ENCODE measurements around the gene OR2J3. TPM values are rescaled to one million over a fixed set of nuclear protein-coding genes. Genes with fewer than 3 reads are reported as not detected.

Gene OR2J3
- total and polyA plus RNA-seq, 2 donors (not counting 3 experiments of a cell fraction or from before 2014, with no cell fraction given), result not detected

DNA sequence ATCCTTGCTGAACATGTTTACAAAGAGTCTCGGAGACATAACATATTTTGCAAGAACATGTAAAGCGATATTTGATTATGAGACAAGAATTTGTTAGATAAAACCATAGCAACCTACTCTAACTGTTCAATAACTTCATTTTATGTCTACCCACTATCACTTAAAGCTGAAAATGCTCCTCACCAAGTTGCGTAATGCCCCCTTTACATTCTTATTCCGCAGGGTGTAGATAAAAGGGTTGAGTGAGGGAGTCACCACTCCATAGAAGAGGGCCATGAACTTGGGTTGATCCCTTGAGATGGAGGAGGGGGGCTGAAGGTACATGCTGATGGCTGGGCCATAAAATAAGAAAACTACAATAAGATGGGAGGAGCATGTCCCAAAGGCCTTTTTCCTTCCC is 29.9 kb downstream of the OR2J3 start:
- H3K27ac ChIP-seq (ENCODE audit: insufficient read depth, low read depth, low read length), result no peak overlapping the region
- no peaks in the 10 kb centered on the region for H4K20me1 ChIP-seq (replicated peaks; ENCODE audit: control insufficient read depth, extremely low read depth, insufficient read depth, low read length)
- no peaks in the 10 kb centered on the region for H3K27me3 ChIP-seq (ENCODE audit: control insufficient read depth in 2 of 2, insufficient read depth in 2 of 2, low read length in 2 of 2)
- H3K9ac ChIP-seq (replicated peaks; ENCODE audit: extremely low read depth, insufficient read depth, low read length), result no peak overlapping the region
- intact Hi-C loops (cut with micrococcal nuclease) (no loop called here), dilution Hi-C loops (cut with MboI; ENCODE audit: extremely low pct_ligation_motif_present, low sequenced_read_pairs) (no loop called here)
- no peaks in the 10 kb centered on the region for H3K79me2 ChIP-seq (ENCODE audit: control insufficient read depth, insufficient read depth, low read length)
- ChIA-PET POLR2A (no interaction called here), CTCF (no interaction called here)
- no peak overlapping the region for H3K4me3 ChIP-seq (replicated peaks in 1 of 3; ENCODE audit: insufficient read depth in 1 of 3, low read depth in 1 of 3, low read length in 3 of 3)
- no peaks in the 10 kb centered on the region for H3K9me3 ChIP-seq (replicated peaks; ENCODE audit: control insufficient read depth, insufficient read depth, low read length)
- no peaks in the 10 kb centered on the region for H3K4me1 ChIP-seq (ENCODE audit: control insufficient read depth, extremely low read depth, insufficient read depth, low read length)
- no peak for DNase-seq (ENCODE audit: low read depth, low spot score)
- H3K9me1 ChIP-seq (replicated peaks; ENCODE audit: control insufficient read depth, extremely low read depth, insufficient read depth, low read length), result no peaks in the 10 kb centered on the region
- H3K36me3 ChIP-seq (ENCODE audit: control insufficient read depth in 2 of 2, extremely low read depth in 1 of 2, insufficient read depth in 2 of 2, low read length in 2 of 2), result no peaks in the 10 kb centered on the region
- no peak overlapping the region for H3K4me2 ChIP-seq (ENCODE audit: insufficient read depth, low read length)
- H2AFZ ChIP-seq (ENCODE audit: low read depth, low read length), result no peak overlapping the region
- no peak for FAIRE-seq
- no peak for TF ChIP-seq JUN (IDR thresholded peaks at IDR 0.05; ENCODE audit: borderline replicate concordance, insufficient read depth, insufficient read length, low read depth)
- no TSS peak for BruUV-seq (replicated peaks)

DNA sequence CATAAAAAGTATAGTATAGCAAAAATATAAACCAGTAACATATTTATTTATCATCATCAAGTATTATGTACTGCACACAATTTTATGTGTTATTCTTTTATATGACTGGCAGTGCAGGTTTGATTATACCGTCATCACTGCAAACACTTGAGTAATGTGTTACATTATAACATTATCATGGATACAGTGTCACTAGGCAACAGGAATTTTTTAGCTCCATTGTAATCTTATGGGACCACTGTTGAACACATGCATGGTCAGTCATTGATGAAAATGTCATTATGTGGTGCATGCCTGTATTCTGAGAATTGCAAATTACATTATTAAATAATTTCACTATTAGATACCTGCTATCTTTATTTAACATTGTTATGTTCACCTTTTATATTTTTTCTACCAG is 33.7 kb downstream of the OR2J3 start:
- Histone ChIP-seq H3K36me3 (ENCODE audit: control insufficient read depth in 2 of 2, extremely low read depth in 1 of 2, insufficient read depth in 2 of 2, low read length in 2 of 2) (no peaks in the 10 kb centered on the region), H3K4me2 (ENCODE audit: insufficient read depth, low read length) (no peak overlapping the region), H3K79me2 (ENCODE audit: control insufficient read depth, insufficient read depth, low read length) (no peaks in the 10 kb centered on the region), H3K27me3 (ENCODE audit: control insufficient read depth in 2 of 2, insufficient read depth in 2 of 2, low read length in 2 of 2) (no peaks in the 10 kb centered on the region), H3K9ac (replicated peaks; ENCODE audit: extremely low read depth, insufficient read depth, low read length) (no peak overlapping the region), H3K9me3 (replicated peaks; ENCODE audit: control insufficient read depth, insufficient read depth, low read length) (no peaks in the 10 kb centered on the region), H3K4me3 (replicated peaks in 1 of 3; ENCODE audit: insufficient read depth in 1 of 3, low read depth in 1 of 3, low read length in 3 of 3) (no peak overlapping the region), H2AFZ (ENCODE audit: low read depth, low read length) (no peak overlapping the region), H3K27ac (ENCODE audit: insufficient read depth, low read depth, low read length) (no peak overlapping the region), H3K4me1 (ENCODE audit: control insufficient read depth, extremely low read depth, insufficient read depth, low read length) (no peaks in the 10 kb centered on the region), H4K20me1 (replicated peaks; ENCODE audit: control insufficient read depth, extremely low read depth, insufficient read depth, low read length) (no peaks in the 10 kb centered on the region), H3K9me1 (replicated peaks; ENCODE audit: control insufficient read depth, extremely low read depth, insufficient read depth, low read length) (no peaks in the 10 kb centered on the region)
- FAIRE-seq (no peak), DNase-seq (ENCODE audit: low read depth, low spot score) (no peak)
- CTCF ChIA-PET, result no interaction called here
- TF ChIP-seq, protein P1, sequence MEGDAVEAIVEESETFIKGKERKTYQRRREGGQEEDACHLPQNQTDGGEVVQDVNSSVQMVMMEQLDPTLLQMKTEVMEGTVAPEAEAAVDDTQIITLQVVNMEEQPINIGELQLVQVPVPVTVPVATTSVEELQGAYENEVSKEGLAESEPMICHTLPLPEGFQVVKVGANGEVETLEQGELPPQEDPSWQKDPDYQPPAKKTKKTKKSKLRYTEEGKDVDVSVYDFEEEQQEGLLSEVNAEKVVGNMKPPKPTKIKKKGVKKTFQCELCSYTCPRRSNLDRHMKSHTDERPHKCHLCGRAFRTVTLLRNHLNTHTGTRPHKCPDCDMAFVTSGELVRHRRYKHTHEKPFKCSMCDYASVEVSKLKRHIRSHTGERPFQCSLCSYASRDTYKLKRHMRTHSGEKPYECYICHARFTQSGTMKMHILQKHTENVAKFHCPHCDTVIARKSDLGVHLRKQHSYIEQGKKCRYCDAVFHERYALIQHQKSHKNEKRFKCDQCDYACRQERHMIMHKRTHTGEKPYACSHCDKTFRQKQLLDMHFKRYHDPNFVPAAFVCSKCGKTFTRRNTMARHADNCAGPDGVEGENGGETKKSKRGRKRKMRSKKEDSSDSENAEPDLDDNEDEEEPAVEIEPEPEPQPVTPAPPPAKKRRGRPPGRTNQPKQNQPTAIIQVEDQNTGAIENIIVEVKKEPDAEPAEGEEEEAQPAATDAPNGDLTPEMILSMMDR (IDR thresholded peaks at IDR 0.05; ENCODE audit: extremely low read depth in 1 of 2, insufficient read depth in 1 of 2, low read depth in 1 of 2, low read length in 2 of 2), result no peak
- no peak for TF ChIP-seq MYC (IDR thresholded peaks at IDR 0.05; ENCODE audit: low read depth, low read length)
- no peak for TF ChIP-seq FOS (IDR thresholded peaks at IDR 0.05; ENCODE audit: borderline replicate concordance, insufficient read depth, low read length)
- TF ChIP-seq EZH2 (IDR thresholded peaks at IDR 0.05; ENCODE audit: borderline replicate concordance, low read depth, low read length, severe bottlenecking), result no peak
- no peak for TF ChIP-seq POLR2A (IDR thresholded peaks at IDR 0.05; ENCODE audit: low read depth, low read length)
- TF ChIP-seq POLR2AphosphoS5 (IDR thresholded peaks at IDR 0.05; ENCODE audit: insufficient read depth, low read depth, low read length), result no peak
- no peak for TF ChIP-seq GATA2 (IDR thresholded peaks at IDR 0.05; ENCODE audit: insufficient read depth, insufficient read length, low read depth, low read length)
- TF ChIP-seq JUN (IDR thresholded peaks at IDR 0.05; ENCODE audit: borderline replicate concordance, insufficient read depth, insufficient read length, low read depth), result no peak
- no peak for TF ChIP-seq MAX (IDR thresholded peaks at IDR 0.05; ENCODE audit: insufficient read depth, insufficient read length)
- BruUV-seq (replicated peaks), result no TSS peak
- intact Hi-C loops (cut with micrococcal nuclease) (no loop called here), dilution Hi-C loops (cut with MboI; ENCODE audit: extremely low pct_ligation_motif_present, low sequenced_read_pairs) (no loop called here)
- POLR2A ChIA-PET, result interaction anchor here (0.6 kb wide), 1 partner anchor 1593 kb away, joined by 6 read pairs; no protein-coding TSS in a partner anchor
